CD4-positive, alpha-beta T cell (primary cell): ENCODE measurements around the gene ABLIM1. TPM values are rescaled to one million over a fixed set of nuclear protein-coding genes. Genes with fewer than 3 reads are reported as not detected.

Experiments
- ATAC-seq: fragments of 200-7000 bp; cut with Tn5 transposase; one replicate; pipeline ENCODE4 v1.10.0; 2022; ENCODE audit warnings: mild to moderate bottlenecking; ENCODE audit not compliant: poor library complexity
- CTCF ChIA-PET: fragments of 350-600 bp; sonication (Branson Sonifier 250); formaldehyde crosslinking; loops from one replicate; lab custom pipeline; 2021; ENCODE audit warnings: antibody characterized with exemption, inconsistent platforms; lab: Charles Lee
- POLR2A ChIA-PET: fragments of 350-600 bp; sonication (Branson Sonifier 250); formaldehyde crosslinking; loops from one replicate; lab custom pipeline; 2021; ENCODE audit warnings: antibody characterized with exemption, inconsistent platforms; lab: Charles Lee
- DNase-seq, 14 experiments: peaks; one replicate each; pipeline ENCODE4 v3.0.0-alpha.2; 2013 to 2020; ENCODE audit warnings: mixed read lengths in 2 of 14
- H3K27ac ChIP-seq, 2 donors: one replicate each; pipeline versions ENCODE4 v1.5.1 to v1.7.0; 2013; ENCODE audit warnings: low read length in 2 of 2, low read depth in 1 of 2, mild to moderate bottlenecking in 1 of 2
- H3K27me3 ChIP-seq, 2 experiments: 1 replicate in 1 of 2; 2 replicates in 1 of 2; pipeline versions ENCODE4 v1.6.1 to v1.7.0; 2013; ENCODE audit warnings: low read length in 2 of 2, control low read depth in 1 of 2, mild to moderate bottlenecking in 1 of 2, moderate library complexity in 1 of 2; ENCODE audit not compliant: insufficient read depth in 2 of 2, control insufficient read depth in 1 of 2
- H3K36me3 ChIP-seq: one replicate; pipeline ENCODE4 v1.6.1; 2013; ENCODE audit warnings: low read length, control low read depth; ENCODE audit not compliant: insufficient read depth
- H3K4me1 ChIP-seq: one replicate; pipeline ENCODE4 v1.6.1; 2013; ENCODE audit warnings: low read length, control low read depth; ENCODE audit not compliant: insufficient read depth
- H3K4me3 ChIP-seq: one replicate; pipeline ENCODE4 v1.5.1; 2013; ENCODE audit warnings: mild to moderate bottlenecking, low read length, moderate library complexity
- H3K9me3 ChIP-seq, 2 experiments: 1 replicate in 1 of 2; 2 replicates in 1 of 2; pipeline versions ENCODE4 v1.6.1 to v1.7.0; 2013; ENCODE audit warnings: low read length in 2 of 2, mild to moderate bottlenecking in 2 of 2, control low read depth in 1 of 2, moderate library complexity in 1 of 2; ENCODE audit not compliant: control insufficient read depth in 1 of 2, insufficient read depth in 1 of 2
- H3K27ac Mint-ChIP-seq: one replicate; pipeline ENCODE4 v1.8.0; 2020; ENCODE audit warnings: mixed read lengths
- H3K27me3 Mint-ChIP-seq: one replicate; pipeline ENCODE4 v1.8.0; 2021; ENCODE audit warnings: mixed read lengths
- H3K36me3 Mint-ChIP-seq: one replicate; pipeline ENCODE4 v1.8.0; 2021; ENCODE audit warnings: low read depth, mixed read lengths
- H3K4me1 Mint-ChIP-seq: one replicate; pipeline ENCODE4 v1.8.0; 2021; ENCODE audit warnings: low read depth, mixed read lengths
- H3K4me3 Mint-ChIP-seq: one replicate; pipeline ENCODE4 v1.8.0; 2020; ENCODE audit warnings: mild to moderate bottlenecking, mixed read lengths
- H3K9me3 Mint-ChIP-seq: one replicate; pipeline ENCODE4 v1.8.0; 2020; ENCODE audit warnings: mixed read lengths
- intact Hi-C, 2 experiments: fragments of 100-400 bp; cut with DNase I in 1 of 2; cut with micrococcal nuclease in 1 of 2; formaldehyde crosslinking; loops; one replicate each; pipeline versions ENCODE4 v1.15.1 to v1.9.0; 2023 to 2025; cut with DNase I, micrococcal nuclease
- total RNA-seq, 174 experiments: library from RNA in 2 of 174; stranded (reverse) in 2 of 174; gene quantifications; one replicate each; pipeline ENCODE4 v1.2.3 and lab custom pipeline; 2021 to 2026
- TF ChIP-seq, protein P1 (sequence below): fragments of 200-600 bp; IDR thresholded peaks from one replicate; pipeline ENCODE4 v1.8.0; 2022; ENCODE audit warnings: antibody characterized with exemption, mild to moderate bottlenecking

Gene ABLIM1
- total RNA-seq, 2 experiments from 2014 or later = 217 to 224 TPM

DNA sequence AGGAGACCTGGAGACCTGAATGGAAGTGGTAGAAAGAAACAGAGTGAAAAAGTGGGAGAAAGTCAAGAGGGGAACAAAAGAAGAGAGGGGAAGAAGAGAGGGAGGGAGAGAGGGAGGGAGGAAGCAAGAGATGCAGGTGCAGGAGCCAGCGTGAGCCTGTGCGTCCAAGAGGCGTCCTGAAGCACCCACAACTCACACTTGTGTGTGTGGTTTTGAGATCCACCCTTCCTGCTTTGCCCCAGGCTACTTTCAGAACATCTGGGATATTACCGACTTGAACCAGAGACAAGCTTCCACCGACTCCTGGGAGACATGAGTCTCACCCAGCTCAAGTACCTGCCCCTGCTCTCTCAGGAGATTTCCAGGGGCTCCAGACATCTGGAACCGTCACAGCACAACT is 263.5 kb downstream of the ABLIM1 start:
- Histone ChIP-seq H3K4me3 (no peak overlapping the region), H3K27ac (no peak overlapping the region), H3K27me3 (peaks cover 15 to 25% of the 10 kb centered on the region in 2 experiments), H3K4me1 (no peaks in the 10 kb centered on the region), H3K9me3 (no peaks in the 10 kb centered on the region), H3K36me3 (no peaks in the 10 kb centered on the region)
- H3K27ac Mint-ChIP-seq = no peak overlapping the region
- CTCF ChIA-PET = no interaction called here
- H3K4me1 Mint-ChIP-seq = no peaks in the 10 kb centered on the region
- H3K9me3 Mint-ChIP-seq = no peaks in the 10 kb centered on the region
- intact Hi-C loops = no loop called here
- POLR2A ChIA-PET = no interaction called here
- DNase-seq (no peak), ATAC-seq (no peak)
- TF ChIP-seq, protein P1, sequence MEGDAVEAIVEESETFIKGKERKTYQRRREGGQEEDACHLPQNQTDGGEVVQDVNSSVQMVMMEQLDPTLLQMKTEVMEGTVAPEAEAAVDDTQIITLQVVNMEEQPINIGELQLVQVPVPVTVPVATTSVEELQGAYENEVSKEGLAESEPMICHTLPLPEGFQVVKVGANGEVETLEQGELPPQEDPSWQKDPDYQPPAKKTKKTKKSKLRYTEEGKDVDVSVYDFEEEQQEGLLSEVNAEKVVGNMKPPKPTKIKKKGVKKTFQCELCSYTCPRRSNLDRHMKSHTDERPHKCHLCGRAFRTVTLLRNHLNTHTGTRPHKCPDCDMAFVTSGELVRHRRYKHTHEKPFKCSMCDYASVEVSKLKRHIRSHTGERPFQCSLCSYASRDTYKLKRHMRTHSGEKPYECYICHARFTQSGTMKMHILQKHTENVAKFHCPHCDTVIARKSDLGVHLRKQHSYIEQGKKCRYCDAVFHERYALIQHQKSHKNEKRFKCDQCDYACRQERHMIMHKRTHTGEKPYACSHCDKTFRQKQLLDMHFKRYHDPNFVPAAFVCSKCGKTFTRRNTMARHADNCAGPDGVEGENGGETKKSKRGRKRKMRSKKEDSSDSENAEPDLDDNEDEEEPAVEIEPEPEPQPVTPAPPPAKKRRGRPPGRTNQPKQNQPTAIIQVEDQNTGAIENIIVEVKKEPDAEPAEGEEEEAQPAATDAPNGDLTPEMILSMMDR = no peak
- H3K36me3 Mint-ChIP-seq = no peaks in the 10 kb centered on the region
- no peak overlapping the region for H3K4me3 Mint-ChIP-seq
- peaks cover 56% of the 10 kb centered on the region for H3K27me3 Mint-ChIP-seq

DNA sequence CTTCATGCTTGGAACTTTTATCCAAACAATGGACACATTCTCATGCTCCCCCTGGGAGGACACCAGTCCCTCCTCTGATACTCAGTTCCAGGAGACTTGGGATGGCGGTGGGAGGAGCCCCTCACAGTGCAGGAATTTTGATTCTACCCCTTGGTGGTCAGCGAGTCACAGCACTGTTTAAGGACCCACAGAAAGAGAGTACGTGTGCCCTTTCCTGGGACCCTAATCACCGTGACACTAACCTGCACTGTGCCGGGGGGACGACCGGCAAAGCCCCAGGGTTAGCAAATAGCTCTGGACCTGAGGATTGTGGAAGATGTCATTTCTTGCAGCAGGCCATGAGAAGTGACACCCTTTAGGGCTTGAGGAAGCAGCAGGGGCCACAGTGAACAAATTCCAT is 264.2 kb downstream of the ABLIM1 start:
- no peaks in the 10 kb centered on the region for H3K4me1 ChIP-seq
- ATAC-seq (no peak), DNase-seq (no peak)
- H3K36me3 Mint-ChIP-seq = no peaks in the 10 kb centered on the region
- TF ChIP-seq, protein P1 = no peak
- H3K27ac Mint-ChIP-seq = no peak overlapping the region
- H3K27me3 ChIP-seq = peaks cover 15 to 21% of the 10 kb centered on the region in 2 experiments
- H3K27ac ChIP-seq = no peak overlapping the region
- POLR2A ChIA-PET = no interaction called here
- H3K9me3 Mint-ChIP-seq = no peaks in the 10 kb centered on the region
- no peak overlapping the region for H3K4me3 Mint-ChIP-seq
- H3K27me3 Mint-ChIP-seq = peaks cover 50% of the 10 kb centered on the region
- no peak overlapping the region for H3K4me3 ChIP-seq
- no peaks in the 10 kb centered on the region for H3K36me3 ChIP-seq
- CTCF ChIA-PET = no interaction called here
- no peaks in the 10 kb centered on the region for H3K4me1 Mint-ChIP-seq
- H3K9me3 ChIP-seq = no peaks in the 10 kb centered on the region
- intact Hi-C loops = no loop called here

DNA sequence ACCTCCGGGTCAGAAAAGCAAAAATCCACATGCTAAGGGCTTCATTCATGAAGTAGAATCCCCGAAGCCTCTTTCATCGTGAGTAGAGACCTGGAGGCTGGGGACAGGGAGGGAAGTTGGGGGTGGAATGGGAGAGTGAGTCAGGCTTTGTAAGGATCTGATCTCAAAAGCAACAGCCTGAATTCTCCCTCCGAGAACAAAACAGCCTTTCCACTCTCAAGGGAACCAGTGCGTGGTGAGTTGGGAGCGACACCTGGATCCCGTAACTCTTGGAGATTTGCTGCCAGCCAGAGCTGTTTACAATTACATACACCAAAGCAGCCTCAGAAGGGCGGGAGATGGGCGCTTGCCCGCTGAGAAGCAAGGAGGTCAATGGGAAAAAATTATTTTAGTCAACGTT is 264.6 kb downstream of the ABLIM1 start:
- Histone ChIP-seq H3K27me3 (peaks cover 15 to 18% of the 10 kb centered on the region in 2 experiments), H3K36me3 (no peaks in the 10 kb centered on the region), H3K9me3 (no peaks in the 10 kb centered on the region), H3K4me1 (no peaks in the 10 kb centered on the region), H3K4me3 (no peak overlapping the region), H3K27ac (no peak overlapping the region)
- Mint-ChIP-seq H3K4me3 (no peak overlapping the region), H3K4me1 (no peaks in the 10 kb centered on the region), H3K36me3 (no peaks in the 10 kb centered on the region), H3K9me3 (no peaks in the 10 kb centered on the region), H3K27ac (no peak overlapping the region), H3K27me3 (peaks cover 47% of the 10 kb centered on the region)
- intact Hi-C loops = no loop called here
- DNase-seq = no peak
- ATAC-seq = no peak
- ChIA-PET POLR2A (no interaction called here), CTCF (no interaction called here)
- TF ChIP-seq, protein P1 = no peak
